T follicular helper cell (primary cell): ENCODE measurements around the gene PRIMPOL.
"Not testable (repeated sequence)": the region's sequence is repeated elsewhere in the genome, so short reads cannot be mapped to it uniquely, and the experiment has no call there.

Experiments used
- DNase-seq: peaks from one replicate; pipeline ENCODE4 v3.0.0-alpha.2; 2020; ENCODE audit warnings: low read depth
- total RNA-seq, 2 experiments: gene quantifications; one replicate each; lab custom pipeline; 2026; lab: John Stamatoyannopoulos, UW

The PRIMPOL gene, protein sequence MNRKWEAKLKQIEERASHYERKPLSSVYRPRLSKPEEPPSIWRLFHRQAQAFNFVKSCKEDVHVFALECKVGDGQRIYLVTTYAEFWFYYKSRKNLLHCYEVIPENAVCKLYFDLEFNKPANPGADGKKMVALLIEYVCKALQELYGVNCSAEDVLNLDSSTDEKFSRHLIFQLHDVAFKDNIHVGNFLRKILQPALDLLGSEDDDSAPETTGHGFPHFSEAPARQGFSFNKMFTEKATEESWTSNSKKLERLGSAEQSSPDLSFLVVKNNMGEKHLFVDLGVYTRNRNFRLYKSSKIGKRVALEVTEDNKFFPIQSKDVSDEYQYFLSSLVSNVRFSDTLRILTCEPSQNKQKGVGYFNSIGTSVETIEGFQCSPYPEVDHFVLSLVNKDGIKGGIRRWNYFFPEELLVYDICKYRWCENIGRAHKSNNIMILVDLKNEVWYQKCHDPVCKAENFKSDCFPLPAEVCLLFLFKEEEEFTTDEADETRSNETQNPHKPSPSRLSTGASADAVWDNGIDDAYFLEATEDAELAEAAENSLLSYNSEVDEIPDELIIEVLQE
- 6.3 to 14.7 reads per million in 2 experiments for total RNA-seq

DNA sequence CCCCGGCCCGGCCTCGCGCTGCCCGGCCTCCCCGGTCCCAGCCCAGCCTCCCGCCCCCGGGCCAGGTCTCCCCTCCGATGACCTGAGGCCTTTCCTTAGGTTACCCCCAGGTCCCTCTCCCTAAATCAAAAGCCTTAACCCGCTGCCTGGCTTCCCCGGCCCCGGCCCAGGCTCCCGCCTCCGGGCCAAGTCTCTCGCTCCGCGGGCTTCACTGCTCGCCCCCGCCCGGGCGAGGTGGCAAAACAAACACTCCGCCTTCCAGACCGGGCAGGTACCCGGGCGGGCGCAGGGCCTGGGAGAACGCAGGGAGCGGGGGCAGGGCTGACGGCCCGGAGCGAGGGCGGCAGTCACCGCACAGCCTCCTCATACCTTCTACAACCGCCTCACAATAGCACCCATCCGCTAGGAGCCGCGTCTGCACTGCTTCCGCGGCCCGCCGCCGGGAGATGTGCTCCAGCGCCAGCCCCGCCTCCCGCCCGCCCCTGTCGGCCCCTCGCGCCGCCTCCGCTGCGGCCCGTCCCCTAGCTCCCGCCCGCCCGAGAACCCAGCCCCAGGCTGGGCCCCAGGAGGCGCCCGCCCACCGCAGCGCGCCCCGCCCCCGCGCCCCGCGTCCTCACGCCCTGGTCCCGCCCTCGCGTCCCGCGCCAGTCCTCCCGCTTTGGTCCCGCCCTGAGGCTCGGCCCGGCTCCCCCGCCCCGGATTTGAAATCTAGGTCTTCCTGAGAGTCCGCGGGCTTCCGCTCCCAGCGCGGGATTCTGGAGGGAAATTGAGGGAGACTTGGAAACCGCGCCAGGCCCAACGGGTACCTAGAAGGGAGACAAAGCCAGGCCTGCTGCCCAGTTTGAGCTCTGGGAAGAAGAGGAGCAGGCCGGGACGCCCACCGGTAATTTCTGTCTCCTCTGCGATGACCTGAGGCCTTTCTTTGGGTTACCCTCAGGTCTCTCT, at the start of gene PRIMPOL, which contains the start of gene CASP3:
PRIMPOL (plus strand) TSS at position 713 of the 945 bp plus-strand sequence. CDS start 7,403 bp downstream, outside the sequence.
CASP3 (minus strand) TSS at position 422 of the 945 bp plus-strand sequence. CDS start 10,994 bp downstream, outside the sequence.
- peak; percentile 89 for DNase-seq

DNA sequence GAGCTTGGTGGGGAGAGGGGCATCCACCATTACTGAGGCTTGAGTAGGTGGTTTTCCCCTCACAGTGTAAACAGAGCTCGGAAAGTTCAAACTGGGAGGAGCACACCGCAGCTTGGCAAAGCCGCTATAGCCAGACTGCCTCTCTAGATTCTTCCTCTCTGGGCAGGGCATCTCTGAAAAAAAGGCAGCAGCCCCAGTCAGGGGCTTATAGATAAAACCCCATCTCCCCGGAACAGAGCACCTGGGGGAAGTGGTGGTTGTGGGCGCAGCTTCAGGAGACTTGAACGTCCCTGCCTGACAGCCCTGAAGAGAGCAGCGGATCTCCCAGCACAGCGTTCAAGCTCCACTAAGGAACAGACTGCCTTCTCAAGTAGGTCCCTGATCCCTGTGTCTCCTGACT, 48.6 kb upstream of the PRIMPOL start:
- DNase-seq = not testable (repeated sequence)

DNA sequence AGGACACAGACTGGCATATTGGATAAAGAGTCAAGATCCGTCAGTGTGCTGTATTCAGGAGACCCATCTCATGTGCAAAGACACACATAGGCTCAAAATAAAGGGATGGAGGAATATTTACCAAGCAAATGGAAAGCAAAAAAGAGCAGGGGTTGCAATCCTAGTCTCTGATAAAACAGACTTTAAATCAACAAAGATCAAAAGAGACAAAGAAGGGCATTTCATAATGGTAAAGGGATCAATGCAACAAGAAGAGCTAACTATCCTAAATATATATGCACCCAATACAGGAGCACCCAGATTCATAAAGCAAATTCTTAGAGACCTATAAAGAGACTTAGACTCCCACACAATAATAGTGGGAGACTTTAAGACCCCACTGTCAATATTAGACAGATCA, 46.7 kb upstream of the PRIMPOL start:
- not testable (repeated sequence) for DNase-seq

DNA sequence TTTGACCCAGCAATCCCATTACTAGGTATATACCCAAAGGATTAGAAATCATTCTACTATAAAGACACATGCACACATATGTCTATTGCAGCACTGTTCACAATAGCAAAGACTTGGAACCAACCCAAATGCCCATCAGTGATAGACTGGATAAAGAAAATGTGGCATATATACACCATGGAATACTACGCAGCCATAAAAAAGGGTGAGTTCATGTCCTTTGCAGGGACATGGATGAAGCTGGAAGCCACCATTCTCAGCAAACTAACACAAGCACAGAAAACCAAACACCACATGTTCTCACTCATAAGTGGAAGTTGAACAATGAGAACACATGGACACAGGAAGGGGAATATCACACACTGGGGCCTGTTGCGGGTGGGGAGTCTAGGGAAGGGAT, 42.1 kb upstream of the PRIMPOL start:
- not testable (repeated sequence) for DNase-seq

DNA sequence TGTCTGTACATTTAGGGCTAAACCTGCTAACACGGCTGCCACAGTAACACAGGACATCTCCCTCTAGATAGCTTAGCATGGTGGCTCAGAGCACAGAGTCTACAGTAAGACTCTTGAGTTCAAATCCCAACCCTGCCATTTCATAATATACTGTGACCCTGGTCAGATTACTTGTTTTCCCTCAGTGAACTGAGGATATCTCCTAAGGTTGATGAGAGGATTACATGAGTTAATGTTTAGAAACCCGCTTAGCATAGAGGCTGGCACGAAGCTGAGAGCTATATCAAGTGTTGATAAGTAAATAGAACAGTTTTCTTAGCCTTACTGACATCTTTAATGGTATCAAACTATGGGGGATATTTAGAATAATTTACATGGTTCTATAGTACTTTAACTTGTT, 37.5 kb upstream of the PRIMPOL start:
- no peak for DNase-seq

DNA sequence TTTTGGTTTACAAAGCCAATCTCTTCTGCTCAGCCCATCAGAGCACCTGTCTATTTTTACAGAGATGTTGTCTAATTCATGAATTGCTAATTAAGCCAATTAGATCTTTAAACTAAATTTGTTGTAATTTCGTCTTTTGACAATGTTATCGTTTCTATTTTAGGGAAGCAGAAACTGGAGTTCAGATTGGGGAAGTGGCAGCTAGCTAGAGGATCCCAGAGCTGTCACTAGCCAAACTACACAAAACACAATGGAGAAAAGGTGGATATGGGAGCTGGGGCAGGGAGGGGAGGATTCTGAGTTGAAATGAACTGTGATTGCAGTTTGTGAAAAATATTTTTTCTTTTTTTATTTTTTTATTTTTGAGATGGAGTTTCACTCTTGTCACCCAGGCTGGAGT, 36.1 kb upstream of the PRIMPOL start:
- no peak for DNase-seq

DNA sequence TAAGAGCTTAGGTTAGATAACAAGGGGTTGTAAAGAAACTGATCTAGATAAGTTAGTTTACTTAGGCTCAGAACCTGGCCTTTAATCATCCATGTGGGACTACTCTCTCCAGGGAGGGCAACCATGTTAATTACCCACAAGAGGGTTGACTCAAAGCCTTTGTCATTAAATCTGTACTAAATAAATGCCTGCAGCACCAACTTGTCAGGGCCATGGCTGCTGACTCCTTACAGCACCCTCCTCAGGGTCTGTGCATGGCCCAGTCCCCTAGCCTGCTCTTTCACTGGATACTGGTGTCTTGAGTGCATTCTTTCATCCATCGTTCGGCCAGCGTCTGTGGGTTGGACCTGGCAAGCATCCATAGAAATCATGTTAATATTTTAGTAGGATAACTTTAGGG, 35.0 kb upstream of the PRIMPOL start:
- no peak for DNase-seq

DNA sequence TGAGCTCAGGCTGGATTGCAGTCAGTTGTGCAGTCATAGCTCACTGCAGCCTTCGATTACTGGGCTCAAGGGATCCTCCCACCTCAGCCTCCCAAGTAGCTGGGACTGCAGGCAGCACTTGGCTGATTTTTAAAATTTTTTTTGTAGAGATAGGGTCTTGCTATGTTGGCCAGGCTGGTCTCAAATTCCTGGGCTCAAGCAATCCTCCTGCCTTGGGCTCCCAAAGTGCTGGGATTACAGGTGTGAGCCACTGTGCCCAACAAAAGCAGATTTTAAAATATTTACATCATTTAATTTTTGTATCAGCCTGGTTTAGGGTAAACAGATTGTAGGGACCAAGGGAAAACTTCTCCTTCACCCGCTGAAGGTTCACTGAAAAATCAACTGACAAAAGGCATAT, 33.4 kb upstream of the PRIMPOL start:
- not testable (repeated sequence) for DNase-seq

DNA sequence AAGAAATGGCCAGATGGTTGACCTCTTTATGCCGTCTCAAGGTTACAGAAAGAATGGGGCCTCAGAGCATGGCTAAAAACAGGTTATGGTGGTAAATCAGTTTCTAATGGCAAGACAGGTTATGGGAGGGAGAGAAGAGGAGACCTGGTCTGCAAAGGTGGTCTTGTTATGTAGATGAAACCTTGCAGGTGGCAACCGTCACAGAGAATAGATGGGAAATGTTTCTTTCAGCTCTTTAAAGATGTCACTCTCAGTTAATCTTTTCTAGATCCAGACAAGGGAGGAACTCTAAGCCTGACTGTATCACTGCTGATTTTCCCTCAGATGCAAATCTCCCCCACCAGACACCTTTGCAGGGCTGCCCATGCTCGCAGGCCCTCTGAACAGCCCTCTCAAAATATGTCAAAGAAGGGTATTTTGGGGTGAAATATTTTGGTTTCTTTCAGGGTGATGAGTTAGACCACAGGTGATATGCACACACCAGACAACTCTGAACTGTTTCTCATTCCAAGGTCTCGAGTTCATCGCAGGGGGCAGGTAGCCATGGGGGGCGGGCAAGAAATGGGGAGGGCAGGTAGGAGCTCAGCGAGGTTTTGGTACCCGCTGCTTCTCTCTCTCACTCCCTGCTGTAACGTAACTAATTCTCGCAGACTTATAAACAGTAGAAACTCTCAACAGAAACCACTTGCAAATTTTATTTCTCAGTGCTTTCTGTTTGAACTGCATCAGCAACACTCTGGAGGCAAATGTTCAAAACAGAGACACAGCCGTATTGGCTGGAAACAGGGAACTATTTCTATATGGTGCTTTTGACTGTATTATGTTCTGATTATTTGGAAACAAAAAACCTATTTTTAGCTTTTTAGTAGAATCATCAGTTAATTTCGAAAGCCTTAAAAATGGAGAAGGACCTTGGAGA, 32.6 kb upstream of the PRIMPOL start:
- no peak for DNase-seq

DNA sequence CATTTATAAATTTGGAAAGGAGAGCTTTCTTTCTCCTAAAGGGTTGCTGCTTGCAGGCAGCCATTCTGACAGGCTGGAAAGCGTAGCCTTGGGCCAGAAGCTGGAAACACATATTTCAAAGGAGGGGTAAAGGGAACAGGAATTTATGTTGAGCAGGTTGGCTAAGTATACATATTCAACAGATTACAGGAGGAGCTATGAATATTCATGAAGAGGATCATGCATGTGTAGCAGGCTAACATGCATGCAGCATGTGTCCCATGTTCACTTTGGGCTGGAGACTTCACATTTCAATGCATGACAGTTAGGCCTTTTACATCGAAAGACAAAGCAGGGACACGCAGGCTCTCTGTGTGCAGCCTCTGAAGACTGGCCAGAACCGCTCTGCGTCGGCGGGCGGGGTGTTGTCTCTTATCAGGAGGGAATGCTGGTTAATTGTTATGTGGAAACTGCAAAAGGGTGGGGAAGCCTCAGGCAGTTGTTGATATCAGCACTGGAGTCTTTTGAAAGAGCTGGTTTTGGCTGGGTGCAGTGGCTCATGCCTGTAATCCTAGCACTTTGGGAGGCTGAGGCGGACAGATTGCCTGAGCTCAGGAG, 31.8 kb upstream of the PRIMPOL start:
- no peak for DNase-seq

DNA sequence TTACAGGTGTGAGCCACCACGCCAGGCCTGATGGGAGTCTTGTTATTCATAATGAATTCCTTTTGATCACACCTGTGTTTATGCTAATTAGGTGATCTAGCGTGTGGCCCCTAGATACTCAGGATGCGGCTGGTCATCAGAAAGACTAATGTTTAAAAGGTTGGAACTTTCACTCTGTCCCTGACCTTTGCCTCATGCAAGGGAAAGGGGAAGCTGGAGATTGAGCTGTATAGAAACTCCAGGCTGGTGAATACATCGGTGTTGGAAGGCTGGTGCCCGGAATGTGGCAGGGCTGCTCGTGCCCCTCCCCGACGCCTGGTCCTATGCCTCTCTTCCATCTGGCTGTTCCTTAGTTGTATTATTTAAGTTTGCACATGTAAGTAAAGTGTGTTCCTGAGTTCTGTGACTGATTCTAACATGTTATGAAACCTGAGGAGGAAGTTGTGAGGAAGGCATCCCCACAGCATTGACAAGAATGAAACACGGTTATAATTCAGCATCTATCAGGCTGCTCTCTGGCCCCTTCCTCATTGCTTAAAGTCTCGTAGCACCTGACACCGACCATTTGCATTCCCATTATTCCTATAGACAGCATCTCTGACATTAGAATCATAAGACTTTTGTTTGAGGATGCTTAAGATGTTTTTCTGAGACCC, 29.2 kb upstream of the PRIMPOL start:
- no peak for DNase-seq

DNA sequence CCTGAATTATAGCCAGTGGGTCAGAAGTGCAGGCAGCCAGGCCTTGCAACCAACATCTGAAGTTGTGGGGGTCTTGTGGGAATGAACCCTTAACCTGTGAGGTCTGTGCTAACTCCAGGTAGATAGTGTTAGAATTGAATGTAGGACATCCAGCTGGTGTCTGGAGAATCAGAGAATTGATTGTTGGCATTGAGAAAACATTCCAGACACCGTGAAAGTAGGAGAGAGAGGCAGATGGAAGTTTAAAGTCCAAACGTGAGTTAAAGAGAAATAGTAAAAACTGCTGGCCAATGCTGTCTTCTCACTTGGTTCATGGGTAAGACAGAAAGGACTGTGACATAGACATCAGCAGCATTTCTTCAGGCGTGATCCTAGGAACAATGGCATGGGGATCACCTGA, 28.0 kb upstream of the PRIMPOL start:
- no peak for DNase-seq

DNA sequence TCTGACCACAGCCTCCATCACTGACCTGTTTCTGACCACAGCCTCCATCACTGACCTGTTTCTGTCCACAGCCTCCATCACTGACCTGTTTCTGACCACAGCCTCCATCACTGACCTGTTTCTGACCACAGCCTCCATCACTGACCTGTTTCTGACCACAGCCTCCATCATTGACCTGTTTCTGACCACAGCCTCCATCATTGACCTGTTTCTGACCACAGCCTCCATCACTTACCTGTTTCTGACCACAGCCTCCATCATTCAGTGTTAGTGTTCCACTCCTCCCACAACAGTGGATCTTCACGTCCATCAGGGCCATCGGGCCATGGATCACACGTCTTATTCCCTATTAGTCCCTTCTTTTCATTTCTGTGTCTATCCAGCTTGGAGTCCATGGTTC, 25.0 kb upstream of the PRIMPOL start:
- not testable (repeated sequence) for DNase-seq

DNA sequence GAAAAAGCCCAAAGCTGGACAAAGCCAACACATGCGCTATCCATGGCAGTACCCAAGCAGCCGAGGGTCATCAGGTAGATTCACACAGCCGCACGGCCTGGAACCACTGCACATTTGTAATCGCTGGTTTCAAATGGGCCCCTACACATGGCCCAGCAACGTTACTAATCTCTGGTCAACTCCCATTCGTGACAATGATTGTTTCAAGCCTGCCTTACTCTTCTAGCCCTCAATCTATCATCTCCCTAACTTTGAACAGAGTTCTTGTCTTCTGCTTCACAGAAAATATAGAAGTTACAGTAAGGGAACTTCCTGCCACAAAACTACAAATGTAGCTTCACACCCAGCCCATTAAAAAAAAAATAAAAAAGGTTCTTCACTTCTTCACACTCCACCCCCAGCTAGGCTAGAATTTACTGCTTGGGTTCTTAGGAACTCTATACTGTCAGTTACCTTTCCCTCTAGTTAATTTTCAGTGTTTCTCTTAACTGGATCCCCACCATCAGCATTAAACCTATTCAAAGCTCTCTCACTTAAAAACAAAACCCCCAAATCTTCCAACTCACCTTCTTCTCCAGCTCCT, 24.5 kb upstream of the PRIMPOL start:
- DNase-seq = no peak

DNA sequence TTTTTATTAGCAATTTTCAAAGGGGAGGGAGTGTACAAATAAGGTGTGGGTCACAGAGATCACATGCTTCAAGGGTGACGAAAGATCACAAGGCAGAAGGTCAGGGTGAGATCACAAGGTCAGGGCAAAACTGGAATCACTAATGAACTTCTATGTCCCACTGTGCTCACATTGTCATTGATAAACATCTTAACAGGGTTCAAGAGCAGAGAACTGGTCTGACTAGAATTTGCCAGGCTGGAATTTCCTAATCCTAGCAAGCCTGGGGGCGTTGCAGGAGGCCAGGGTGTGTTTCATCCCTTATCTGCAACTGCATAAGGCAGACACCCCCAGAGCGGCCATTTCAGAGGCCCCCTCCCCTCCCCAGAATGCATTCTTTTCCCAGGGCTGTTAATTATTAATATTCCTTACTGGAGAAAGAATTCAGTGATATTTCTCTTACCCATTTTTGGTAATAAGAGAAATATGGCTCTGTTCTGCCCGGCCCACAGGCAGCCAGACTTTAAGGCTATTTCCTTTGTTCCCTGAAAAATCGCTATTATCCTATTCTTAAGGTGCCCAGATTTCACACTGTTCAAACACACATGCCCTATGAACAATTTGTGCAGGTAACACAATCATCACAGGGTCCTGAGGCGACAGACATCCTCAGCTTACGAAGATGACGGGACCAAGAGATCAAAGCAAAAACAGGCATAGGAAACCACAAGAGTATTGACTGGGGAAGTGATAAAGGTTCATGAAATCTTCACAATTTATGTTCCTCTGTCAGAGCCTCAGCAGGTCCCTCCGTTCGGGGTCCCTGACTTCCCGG, 23.5 kb upstream of the PRIMPOL start:
- DNase-seq = not testable (repeated sequence)

DNA sequence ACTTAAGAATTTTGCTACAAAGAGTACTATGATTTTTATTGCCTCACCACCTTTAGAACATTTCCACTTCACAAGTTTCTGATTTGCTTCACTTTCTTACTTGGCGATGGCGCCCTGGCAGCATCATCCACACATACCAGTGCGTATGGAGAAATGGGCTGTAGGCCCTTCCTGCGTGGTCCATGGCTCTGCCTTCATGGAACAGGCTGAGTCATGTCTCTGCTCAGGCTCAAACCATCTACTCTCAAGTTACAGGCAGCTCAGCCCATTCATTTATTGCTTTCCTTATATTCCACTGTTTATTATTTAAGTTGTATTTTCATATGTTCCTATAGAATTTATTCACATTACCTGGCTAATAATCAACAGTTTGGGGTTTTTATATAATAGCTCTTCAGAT, 21.4 kb upstream of the PRIMPOL start:
- DNase-seq = no peak

DNA sequence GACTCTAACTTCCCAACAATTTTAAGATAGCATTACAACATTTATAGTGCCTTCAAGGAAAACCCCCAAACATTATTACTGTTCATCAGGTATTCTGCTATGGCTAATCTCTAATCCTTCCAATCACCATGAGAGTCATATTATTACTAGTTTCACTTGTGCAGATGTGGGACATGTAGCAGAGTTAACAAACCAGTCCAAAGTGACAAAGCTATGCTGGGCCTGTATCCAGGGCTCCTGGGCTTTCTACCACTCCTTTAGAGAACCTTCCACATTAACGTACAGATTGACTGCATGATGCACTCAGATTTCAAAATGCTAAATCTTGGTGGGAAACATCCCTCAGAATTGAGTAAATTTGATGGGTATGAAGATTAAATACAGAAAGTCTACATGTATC, 16.7 kb upstream of the PRIMPOL start:
- DNase-seq = no peak

DNA sequence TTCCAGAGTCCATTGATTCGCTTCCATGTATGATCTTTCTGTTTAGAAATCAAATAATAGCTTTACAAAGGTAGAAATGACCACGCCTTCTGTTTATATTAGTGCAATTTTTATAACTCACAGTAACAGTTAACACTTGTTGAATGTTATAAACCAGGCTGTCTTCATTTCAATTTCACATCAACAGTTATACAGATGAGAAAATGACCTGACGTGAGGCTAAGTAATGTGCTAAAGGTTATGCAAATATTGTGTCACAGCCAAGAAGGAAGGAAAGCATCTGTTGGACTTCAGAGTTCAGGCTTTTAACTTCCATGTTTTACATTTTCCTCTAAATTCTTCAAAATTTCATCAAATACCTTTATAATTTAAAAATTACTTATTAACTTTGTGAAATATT, 14.2 kb upstream of the PRIMPOL start:
- DNase-seq = no peak

DNA sequence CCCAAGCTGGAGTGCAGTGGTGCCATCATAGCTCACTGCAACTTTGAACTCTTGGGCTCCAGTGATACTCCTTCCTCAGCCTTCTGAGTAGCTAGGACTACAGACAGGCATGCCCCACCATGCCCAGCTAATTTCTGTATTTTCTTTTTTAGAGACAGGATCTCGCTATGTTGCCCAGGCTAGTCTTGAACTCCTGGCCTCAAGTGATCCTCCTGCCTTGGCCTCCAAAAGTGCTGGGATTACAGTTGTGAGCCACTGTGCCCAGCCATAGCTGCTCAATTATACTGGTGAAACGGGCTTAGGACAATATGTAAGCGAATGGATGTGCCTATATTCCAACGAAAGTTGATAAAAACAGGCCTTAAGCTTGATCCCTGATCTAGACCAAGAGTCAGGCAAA, 13.4 kb upstream of the PRIMPOL start:
- DNase-seq = no peak
